ENCODE measurements around the gene ABCD1. TPM values are rescaled to one million over a fixed set of nuclear protein-coding genes. Genes with fewer than 3 reads are reported as not detected.
"Not testable (repeated sequence)": the region's sequence is repeated elsewhere in the genome, so short reads cannot be mapped to it uniquely, and the experiment has no call there.

Gene ABCD1
- total and polyA plus RNA-seq, 7 experiments from 2014 or later, result 2.1 to 17.6 (median 7.3) TPM

DNA sequence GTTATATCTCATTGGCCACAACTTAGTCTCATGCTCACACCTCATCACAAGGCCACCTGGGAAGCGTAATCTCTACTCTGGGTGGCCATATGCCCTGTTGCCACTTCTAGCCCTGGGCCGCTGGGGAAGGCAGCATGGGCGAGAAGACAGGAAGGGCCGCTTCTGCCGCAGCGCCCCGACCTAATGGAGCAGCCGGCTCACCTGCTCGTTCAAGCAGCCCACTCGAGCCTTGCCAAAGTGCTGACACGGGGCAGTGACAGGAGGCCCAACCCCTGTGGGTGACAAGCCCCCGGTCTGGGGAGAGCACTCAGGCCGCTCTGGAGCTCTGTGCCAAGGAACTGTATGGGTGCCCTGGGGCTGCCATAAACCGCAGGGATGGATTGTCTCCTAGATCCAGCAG lies 17.5 kb downstream of the ABCD1 start:
- H3K27ac ChIP-seq (ENCODE audit: low read depth, low read length); ATAC-seq; H3K4me3 Mint-ChIP-seq; CTCF ChIA-PET; intact Hi-C loops (cut with micrococcal nuclease); H3K36me3 Mint-ChIP-seq; H3K27me3 Mint-ChIP-seq; H3K36me3 ChIP-seq (ENCODE audit: control insufficient read depth in 2 of 3, insufficient read depth in 3 of 3, low read length in 3 of 3); H3K4me3 ChIP-seq (ENCODE audit: low read length); POLR2A ChIA-PET; H3K9me3 Mint-ChIP-seq; H3K9me3 ChIP-seq (ENCODE audit: control insufficient read depth in 2 of 3, low read length in 3 of 3); DNase-seq; H3K27me3 ChIP-seq (ENCODE audit: control insufficient read depth in 2 of 2, insufficient read depth in 2 of 2, low read length in 2 of 2): not testable (repeated sequence)
- peaks cover 5 to 17% of the 10 kb centered on the region in 2 donors for H3K4me1 ChIP-seq (ENCODE audit: control insufficient read depth in 2 of 2, insufficient read depth in 2 of 2, low read length in 2 of 2)
- peaks cover 0 to 35% (median 17%) of the 10 kb centered on the region in 7 donors for H3K4me1 Mint-ChIP-seq
- peak overlapping the region in 1 of 9 donors; percentile 76 for H3K27ac Mint-ChIP-seq

GRCh38 chrX:153742796-153743467 lies 18.3 kb downstream of the ABCD1 start:
- POLR2A ChIA-PET; DNase-seq; H3K9me3 ChIP-seq (ENCODE audit: control insufficient read depth in 2 of 3, low read length in 3 of 3); intact Hi-C loops (cut with micrococcal nuclease); H3K9me3 Mint-ChIP-seq; CTCF ChIA-PET; H3K4me3 ChIP-seq (ENCODE audit: low read length); H3K36me3 ChIP-seq (ENCODE audit: control insufficient read depth in 2 of 3, insufficient read depth in 3 of 3, low read length in 3 of 3); H3K36me3 Mint-ChIP-seq; H3K27me3 Mint-ChIP-seq; ATAC-seq; H3K27ac ChIP-seq (ENCODE audit: low read depth, low read length); H3K27me3 ChIP-seq (ENCODE audit: control insufficient read depth in 2 of 2, insufficient read depth in 2 of 2, low read length in 2 of 2); H3K4me3 Mint-ChIP-seq: not testable (repeated sequence)
- H3K4me1 ChIP-seq (ENCODE audit: control insufficient read depth in 2 of 2, insufficient read depth in 2 of 2, low read length in 2 of 2), result peaks cover 5 to 17% of the 10 kb centered on the region in 2 donors
- peak overlapping the region in 1 of 9 donors; percentile 17 for H3K27ac Mint-ChIP-seq
- H3K4me1 Mint-ChIP-seq, result peaks cover 0 to 35% (median 17%) of the 10 kb centered on the region in 7 donors

DNA sequence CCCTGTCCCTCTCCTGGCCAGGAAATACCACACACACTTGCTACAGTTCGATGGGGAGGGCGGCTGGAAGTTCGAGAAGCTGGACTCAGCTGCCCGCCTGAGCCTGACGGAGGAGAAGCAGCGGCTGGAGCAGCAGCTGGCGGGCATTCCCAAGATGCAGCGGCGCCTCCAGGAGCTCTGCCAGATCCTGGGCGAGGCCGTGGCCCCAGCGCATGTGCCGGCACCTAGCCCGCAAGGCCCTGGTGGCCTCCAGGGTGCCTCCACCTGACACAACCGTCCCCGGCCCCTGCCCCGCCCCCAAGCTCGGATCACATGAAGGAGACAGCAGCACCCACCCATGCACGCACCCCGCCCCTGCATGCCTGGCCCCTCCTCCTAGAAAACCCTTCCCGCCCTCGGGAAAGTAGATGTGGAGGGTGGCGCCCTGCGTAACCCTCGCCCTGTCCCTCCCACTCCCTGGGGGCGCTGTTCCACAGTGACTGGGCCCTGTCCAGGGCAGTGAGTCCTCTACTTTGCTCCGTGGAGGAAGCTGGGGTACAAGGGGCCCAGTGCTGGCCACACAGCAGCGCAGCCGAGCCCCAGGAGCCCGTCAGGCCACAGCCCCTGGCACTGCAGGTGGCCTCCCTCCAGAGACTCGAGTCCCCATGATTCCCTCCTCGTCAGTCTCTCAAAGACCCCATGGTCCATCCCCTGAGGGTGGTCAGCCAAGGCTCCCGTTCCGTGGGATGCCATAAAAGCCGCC lies 19.0 kb downstream of the ABCD1 start:
- CTCF ChIA-PET; ATAC-seq; H3K36me3 Mint-ChIP-seq; H3K27me3 ChIP-seq (ENCODE audit: control insufficient read depth in 2 of 2, insufficient read depth in 2 of 2, low read length in 2 of 2); H3K9me3 ChIP-seq (ENCODE audit: control insufficient read depth in 2 of 3, low read length in 3 of 3); H3K4me3 Mint-ChIP-seq; POLR2A ChIA-PET; intact Hi-C loops (cut with micrococcal nuclease); H3K36me3 ChIP-seq (ENCODE audit: control insufficient read depth in 2 of 3, insufficient read depth in 3 of 3, low read length in 3 of 3); H3K4me3 ChIP-seq (ENCODE audit: low read length); H3K27me3 Mint-ChIP-seq; H3K27ac Mint-ChIP-seq; H3K9me3 Mint-ChIP-seq; H3K27ac ChIP-seq (ENCODE audit: low read depth, low read length); DNase-seq: not testable (repeated sequence)
- H3K4me1 Mint-ChIP-seq, result peaks cover 0 to 35% (median 17%) of the 10 kb centered on the region in 7 donors
- peaks cover 5 to 17% of the 10 kb centered on the region in 2 donors for H3K4me1 ChIP-seq (ENCODE audit: control insufficient read depth in 2 of 2, insufficient read depth in 2 of 2, low read length in 2 of 2)

DNA sequence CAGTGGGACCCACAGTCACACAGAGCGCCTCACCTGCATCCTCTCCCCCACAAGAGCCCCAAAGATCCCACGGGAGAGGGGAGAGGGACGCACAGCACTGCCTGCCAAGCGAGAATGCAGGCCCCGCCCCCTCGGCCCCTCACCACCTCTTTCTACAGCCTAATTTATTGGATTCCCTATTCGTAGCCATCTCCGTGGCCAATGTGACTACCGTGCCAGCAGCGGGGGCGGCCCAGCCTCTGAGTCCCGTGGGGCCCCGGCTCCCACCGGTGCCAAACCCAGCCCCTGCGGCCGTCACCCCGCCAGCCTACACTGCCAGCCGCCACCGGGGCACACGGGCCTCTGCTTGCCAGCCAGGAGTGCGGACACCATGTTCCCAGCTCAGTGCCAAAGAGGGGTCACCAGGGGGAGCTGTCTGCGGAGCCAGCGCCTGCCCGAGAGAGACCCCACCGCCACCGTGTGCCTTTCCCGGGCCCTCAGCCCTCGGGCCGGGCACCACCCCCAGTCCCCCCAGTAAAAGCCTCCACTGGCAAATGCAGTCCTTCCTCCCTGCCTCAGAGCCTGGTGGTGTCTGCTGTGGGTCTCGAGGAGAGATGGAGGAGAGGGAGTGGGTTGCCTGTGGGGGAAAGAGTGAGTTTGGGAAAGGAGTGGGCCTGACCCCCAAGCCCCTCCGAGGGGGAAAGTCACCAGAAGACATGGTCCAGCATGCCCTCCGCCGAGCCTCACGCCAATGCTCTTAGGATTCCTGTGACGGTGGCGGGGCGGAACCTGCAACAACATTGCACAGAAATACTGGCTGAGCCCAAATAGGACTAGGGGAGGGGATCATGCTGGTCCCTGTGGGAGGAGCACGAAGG lies 19.8 kb downstream of the ABCD1 start:
- Mint-ChIP-seq H3K36me3 (peaks cover 0 to 6% (median 0%) of the 10 kb centered on the region in 5 donors), H3K27me3 (peaks cover 0 to 7% (median 0%) of the 10 kb centered on the region in 5 donors), H3K4me3 (peak overlapping the region in 9 of 10 donors; percentile 14 to 73 (median 48)), H3K27ac (peak overlapping the region in 1 of 9 donors; percentile 60), H3K4me1 (peaks cover 0 to 27% (median 15%) of the 10 kb centered on the region in 7 donors), H3K9me3 (no peaks in the 10 kb centered on the region)
- H3K4me3 ChIP-seq (ENCODE audit: low read length), result no peak overlapping the region
- DNase-seq, result peak in 3 of 9 donors; percentile 34 to 37 (median 35)
- no peak overlapping the region for H3K27ac ChIP-seq (ENCODE audit: low read depth, low read length)
- no peak for ATAC-seq
- peaks cover 5 to 14% of the 10 kb centered on the region in 2 donors for H3K4me1 ChIP-seq (ENCODE audit: control insufficient read depth in 2 of 2, insufficient read depth in 2 of 2, low read length in 2 of 2)
- intact Hi-C loops (cut with micrococcal nuclease), result no loop called here
- POLR2A ChIA-PET, result no interaction called here
- no peaks in the 10 kb centered on the region for H3K27me3 ChIP-seq (ENCODE audit: control insufficient read depth in 2 of 2, insufficient read depth in 2 of 2, low read length in 2 of 2)
- CTCF ChIA-PET, result no interaction called here
- no peaks in the 10 kb centered on the region for H3K9me3 ChIP-seq (ENCODE audit: control insufficient read depth in 2 of 3, low read length in 3 of 3)
- H3K36me3 ChIP-seq (ENCODE audit: control insufficient read depth in 2 of 3, insufficient read depth in 3 of 3, low read length in 3 of 3), result no peaks in the 10 kb centered on the region

DNA sequence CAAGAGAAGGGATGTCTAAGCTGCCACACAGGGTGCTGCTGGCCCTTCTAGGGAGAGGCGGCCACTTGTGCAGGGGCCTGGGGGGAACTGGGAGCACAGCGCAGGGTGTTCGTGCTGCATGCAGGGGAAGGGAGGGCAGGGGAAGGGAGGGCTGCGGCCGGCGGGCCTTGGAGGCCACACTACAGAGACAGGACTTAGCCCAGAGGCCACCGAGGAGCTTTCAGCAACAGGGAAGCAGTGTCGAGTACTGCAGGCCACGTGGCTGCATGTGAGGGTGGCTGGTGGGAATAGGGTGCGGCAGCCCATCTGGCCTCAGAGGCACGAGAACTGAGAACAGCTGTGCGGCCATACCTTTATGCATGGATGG lies 20.4 kb downstream of the ABCD1 start:
- H3K4me3 ChIP-seq (ENCODE audit: low read length); H3K36me3 Mint-ChIP-seq; CTCF ChIA-PET; H3K4me1 ChIP-seq (ENCODE audit: control insufficient read depth in 2 of 2, insufficient read depth in 2 of 2, low read length in 2 of 2); H3K9me3 Mint-ChIP-seq; ATAC-seq; POLR2A ChIA-PET; DNase-seq; H3K9me3 ChIP-seq (ENCODE audit: control insufficient read depth in 2 of 3, low read length in 3 of 3); intact Hi-C loops (cut with micrococcal nuclease); H3K27me3 ChIP-seq (ENCODE audit: control insufficient read depth in 2 of 2, insufficient read depth in 2 of 2, low read length in 2 of 2); H3K36me3 ChIP-seq (ENCODE audit: control insufficient read depth in 2 of 3, insufficient read depth in 3 of 3, low read length in 3 of 3); H3K27ac ChIP-seq (ENCODE audit: low read depth, low read length): not testable (repeated sequence)
- H3K4me3 Mint-ChIP-seq, result peak overlapping the region in 6 of 10 donors; percentile 25 to 73 (median 58)
- peaks cover 0 to 21% (median 11%) of the 10 kb centered on the region in 7 donors for H3K4me1 Mint-ChIP-seq
- peak overlapping the region in 1 of 9 donors; percentile 60 for H3K27ac Mint-ChIP-seq
- peaks cover 0 to 13% (median 3%) of the 10 kb centered on the region in 5 donors for H3K27me3 Mint-ChIP-seq

DNA sequence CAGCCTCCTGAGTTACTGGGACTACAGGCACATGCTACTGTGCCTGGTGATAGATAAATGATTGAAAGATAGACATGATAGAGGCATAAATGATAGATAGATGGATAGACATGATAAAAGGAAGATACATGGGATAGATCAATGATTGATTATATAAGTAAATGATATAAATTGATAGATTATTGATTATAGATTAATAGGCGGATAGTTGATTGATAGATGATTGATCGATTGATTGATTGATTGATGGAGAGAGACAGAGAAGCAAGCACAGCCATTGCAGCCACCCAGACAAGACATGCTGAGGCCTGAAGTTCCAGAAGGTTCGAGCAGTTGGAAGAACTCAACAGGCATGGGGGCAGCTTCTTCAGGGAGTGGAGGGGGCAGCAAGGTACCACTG lies 21.7 kb downstream of the ABCD1 start:
- intact Hi-C loops (cut with micrococcal nuclease), result no loop called here
- H3K4me1 Mint-ChIP-seq, result peaks cover 0 to 10% (median under 1%) of the 10 kb centered on the region in 7 donors
- no peaks in the 10 kb centered on the region for H3K36me3 Mint-ChIP-seq
- H3K36me3 ChIP-seq (ENCODE audit: control insufficient read depth in 2 of 3, insufficient read depth in 3 of 3, low read length in 3 of 3), result no peaks in the 10 kb centered on the region
- ChIA-PET CTCF (no interaction called here), POLR2A (no interaction called here)
- H3K27me3 ChIP-seq (ENCODE audit: control insufficient read depth in 2 of 2, insufficient read depth in 2 of 2, low read length in 2 of 2), result no peaks in the 10 kb centered on the region
- H3K27ac Mint-ChIP-seq, result no peak overlapping the region
- no peaks in the 10 kb centered on the region for H3K9me3 Mint-ChIP-seq
- no peaks in the 10 kb centered on the region for H3K4me1 ChIP-seq (ENCODE audit: control insufficient read depth in 2 of 2, insufficient read depth in 2 of 2, low read length in 2 of 2)
- peaks cover 0 to 14% (median 3%) of the 10 kb centered on the region in 5 donors for H3K27me3 Mint-ChIP-seq
- no peak overlapping the region for H3K27ac ChIP-seq (ENCODE audit: low read depth, low read length)
- no peak for DNase-seq
- no peak overlapping the region for H3K4me3 ChIP-seq (ENCODE audit: low read length)
- ATAC-seq, result no peak
- H3K9me3 ChIP-seq (ENCODE audit: control insufficient read depth in 2 of 3, low read length in 3 of 3), result no peaks in the 10 kb centered on the region
- no peak overlapping the region for H3K4me3 Mint-ChIP-seq

Data from naive thymus-derived CD4-positive, alpha-beta T cell (primary cell).